Measurements from ENCODE around the gene SLC12A5.

SLC12A5 gene

DNA sequence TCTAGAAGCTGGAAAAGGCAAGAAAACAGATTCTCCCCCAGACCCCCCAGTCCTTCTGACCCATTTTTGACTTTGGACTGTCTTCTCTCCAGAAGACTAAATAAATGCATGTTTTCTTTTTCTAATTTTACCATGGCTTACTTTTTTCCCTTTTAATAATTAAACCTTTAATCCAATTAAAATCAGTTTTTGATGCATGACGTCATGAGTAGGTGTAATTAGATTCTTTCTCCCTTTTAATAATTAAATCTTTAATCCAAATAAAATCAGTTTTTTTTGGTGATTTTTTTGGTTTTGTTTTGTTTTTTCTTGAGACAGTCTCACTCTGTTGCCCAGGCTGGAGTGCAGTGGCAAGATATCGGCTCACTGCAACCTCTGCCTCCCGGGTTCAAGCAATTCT is 73.9 kb downstream of the SLC12A5 start:
- Histone ChIP-seq H3K9me3 (ENCODE audit: control insufficient read depth, insufficient read depth, low read length) (no peaks in the 10 kb centered on the region), H3K4me1 (ENCODE audit: control insufficient read depth, low read length) (peaks cover 10% of the 10 kb centered on the region), H3K27me3 (ENCODE audit: control insufficient read depth, low read length) (peaks cover 57% of the 10 kb centered on the region), H3K4me3 (ENCODE audit: low read length) (no peak overlapping the region), H3F3A (ENCODE audit: control insufficient read depth, insufficient read depth) (no peaks in the 10 kb centered on the region; the same call in 1 of the 2 replicates), H3K36me3 (ENCODE audit: control insufficient read depth, low read length) (no peaks in the 10 kb centered on the region), H3K27ac (ENCODE audit: low read depth, low read length) (no peak overlapping the region), H3K4me2 (ENCODE audit: low read length) (no peak overlapping the region), H3K9me2 (replicated peaks; ENCODE audit: control insufficient read depth, low read length) (no peaks in the 10 kb centered on the region), H3K79me2 (ENCODE audit: control insufficient read depth, low read length) (no peaks in the 10 kb centered on the region), H4K20me1 (ENCODE audit: control insufficient read depth, insufficient read depth, low read depth, low read length) (no peaks in the 10 kb centered on the region)
- TF ChIP-seq EZH2phosphoT487 (IDR thresholded peaks at IDR 0.05; ENCODE audit: borderline replicate concordance, low read length) = no peak
- TF ChIP-seq, protein P1, sequence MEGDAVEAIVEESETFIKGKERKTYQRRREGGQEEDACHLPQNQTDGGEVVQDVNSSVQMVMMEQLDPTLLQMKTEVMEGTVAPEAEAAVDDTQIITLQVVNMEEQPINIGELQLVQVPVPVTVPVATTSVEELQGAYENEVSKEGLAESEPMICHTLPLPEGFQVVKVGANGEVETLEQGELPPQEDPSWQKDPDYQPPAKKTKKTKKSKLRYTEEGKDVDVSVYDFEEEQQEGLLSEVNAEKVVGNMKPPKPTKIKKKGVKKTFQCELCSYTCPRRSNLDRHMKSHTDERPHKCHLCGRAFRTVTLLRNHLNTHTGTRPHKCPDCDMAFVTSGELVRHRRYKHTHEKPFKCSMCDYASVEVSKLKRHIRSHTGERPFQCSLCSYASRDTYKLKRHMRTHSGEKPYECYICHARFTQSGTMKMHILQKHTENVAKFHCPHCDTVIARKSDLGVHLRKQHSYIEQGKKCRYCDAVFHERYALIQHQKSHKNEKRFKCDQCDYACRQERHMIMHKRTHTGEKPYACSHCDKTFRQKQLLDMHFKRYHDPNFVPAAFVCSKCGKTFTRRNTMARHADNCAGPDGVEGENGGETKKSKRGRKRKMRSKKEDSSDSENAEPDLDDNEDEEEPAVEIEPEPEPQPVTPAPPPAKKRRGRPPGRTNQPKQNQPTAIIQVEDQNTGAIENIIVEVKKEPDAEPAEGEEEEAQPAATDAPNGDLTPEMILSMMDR (IDR thresholded peaks at IDR 0.05; ENCODE audit: low read depth, low read length, poor library complexity, severe bottlenecking) = no peak

DNA sequence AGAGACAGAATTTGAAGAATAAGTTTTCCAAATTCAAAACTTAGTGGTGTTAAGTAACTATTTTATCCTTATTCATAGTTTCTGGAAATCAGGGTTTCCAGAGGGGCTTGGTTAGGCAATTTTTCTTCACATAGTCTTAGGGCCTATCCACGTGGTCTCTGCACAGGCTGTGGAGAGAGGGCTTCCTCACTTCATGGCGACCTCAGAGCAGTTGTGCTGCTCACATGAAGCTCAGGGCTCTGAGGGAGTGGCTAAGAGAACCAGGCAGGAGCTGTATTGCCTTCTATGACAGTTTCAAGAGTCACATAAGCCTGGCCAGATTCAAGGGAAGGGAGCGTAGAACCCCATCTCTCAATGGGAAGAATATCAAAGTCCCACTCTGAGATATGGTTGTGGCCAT is 75.2 kb downstream of the SLC12A5 start:
- H3K4me1 ChIP-seq (ENCODE audit: control insufficient read depth, low read length) = peaks cover 19% of the 10 kb centered on the region
- H3K4me2 ChIP-seq (ENCODE audit: low read length) = no peak overlapping the region
- no peaks in the 10 kb centered on the region for H4K20me1 ChIP-seq (ENCODE audit: control insufficient read depth, insufficient read depth, low read depth, low read length)
- no peaks in the 10 kb centered on the region for H3K9me3 ChIP-seq (ENCODE audit: control insufficient read depth, insufficient read depth, low read length)
- H3K79me2 ChIP-seq (ENCODE audit: control insufficient read depth, low read length) = no peaks in the 10 kb centered on the region
- TF ChIP-seq, protein P1 (IDR thresholded peaks at IDR 0.05; ENCODE audit: low read depth, low read length, poor library complexity, severe bottlenecking) = no peak
- TF ChIP-seq EZH2phosphoT487 (IDR thresholded peaks at IDR 0.05; ENCODE audit: borderline replicate concordance, low read length) = no peak
- H3K27ac ChIP-seq (ENCODE audit: low read depth, low read length) = no peak overlapping the region
- H3K27me3 ChIP-seq (ENCODE audit: control insufficient read depth, low read length) = peaks cover 55% of the 10 kb centered on the region
- H3K4me3 ChIP-seq (ENCODE audit: low read length) = no peak overlapping the region
- H3K9me2 ChIP-seq (replicated peaks; ENCODE audit: control insufficient read depth, low read length) = no peaks in the 10 kb centered on the region
- no peaks in the 10 kb centered on the region for H3F3A ChIP-seq (ENCODE audit: control insufficient read depth, insufficient read depth)
- no peaks in the 10 kb centered on the region for H3K36me3 ChIP-seq (ENCODE audit: control insufficient read depth, low read length)

DNA sequence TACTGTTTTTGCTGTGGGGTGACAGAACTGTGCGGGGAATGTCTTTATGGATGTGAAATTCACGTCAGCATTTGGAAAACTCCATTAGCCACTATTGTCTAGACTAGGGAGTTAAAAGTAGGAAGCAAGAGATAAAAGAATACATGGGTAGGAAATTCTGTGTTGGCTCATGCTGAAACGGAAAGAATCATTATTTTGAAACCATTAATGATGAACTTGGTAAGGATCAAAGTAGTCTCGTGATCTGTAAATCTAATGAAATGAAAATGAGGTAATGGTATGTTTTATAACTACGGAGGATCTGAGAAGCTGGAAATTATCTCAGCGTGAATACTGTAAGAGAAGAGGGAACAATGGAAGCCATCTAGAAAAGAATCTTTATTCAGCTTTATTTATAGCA is 78.0 kb downstream of the SLC12A5 start:
- Histone ChIP-seq H3K36me3 (ENCODE audit: control insufficient read depth, low read length) (no peaks in the 10 kb centered on the region), H3K4me1 (ENCODE audit: control insufficient read depth, low read length) (peaks cover 25% of the 10 kb centered on the region), H3K79me2 (ENCODE audit: control insufficient read depth, low read length) (no peaks in the 10 kb centered on the region), H3K27ac (ENCODE audit: low read depth, low read length) (no peak overlapping the region), H3K9me3 (ENCODE audit: control insufficient read depth, insufficient read depth, low read length) (no peaks in the 10 kb centered on the region), H3K27me3 (ENCODE audit: control insufficient read depth, low read length) (peaks cover 52% of the 10 kb centered on the region), H3K9me2 (replicated peaks; ENCODE audit: control insufficient read depth, low read length) (no peaks in the 10 kb centered on the region), H4K20me1 (ENCODE audit: control insufficient read depth, insufficient read depth, low read depth, low read length) (no peaks in the 10 kb centered on the region), H3K4me2 (ENCODE audit: low read length) (no peak overlapping the region), H3F3A (ENCODE audit: control insufficient read depth, insufficient read depth) (no peaks in the 10 kb centered on the region; the same call in 1 of the 2 replicates), H3K4me3 (ENCODE audit: low read length) (no peak overlapping the region)
- no peak for TF ChIP-seq EZH2phosphoT487 (IDR thresholded peaks at IDR 0.05; ENCODE audit: borderline replicate concordance, low read length)
- TF ChIP-seq, protein P1 (IDR thresholded peaks at IDR 0.05; ENCODE audit: low read depth, low read length, poor library complexity, severe bottlenecking) = no peak
